ENCODE data around the gene SCAPER. TPM values are rescaled to one million over a fixed set of nuclear protein-coding genes. Genes with fewer than 3 reads are reported as not detected.

The SCAPER gene
- total RNA-seq, 2 donors from 2014 or later, result 15.2 to 17.8 TPM

DNA sequence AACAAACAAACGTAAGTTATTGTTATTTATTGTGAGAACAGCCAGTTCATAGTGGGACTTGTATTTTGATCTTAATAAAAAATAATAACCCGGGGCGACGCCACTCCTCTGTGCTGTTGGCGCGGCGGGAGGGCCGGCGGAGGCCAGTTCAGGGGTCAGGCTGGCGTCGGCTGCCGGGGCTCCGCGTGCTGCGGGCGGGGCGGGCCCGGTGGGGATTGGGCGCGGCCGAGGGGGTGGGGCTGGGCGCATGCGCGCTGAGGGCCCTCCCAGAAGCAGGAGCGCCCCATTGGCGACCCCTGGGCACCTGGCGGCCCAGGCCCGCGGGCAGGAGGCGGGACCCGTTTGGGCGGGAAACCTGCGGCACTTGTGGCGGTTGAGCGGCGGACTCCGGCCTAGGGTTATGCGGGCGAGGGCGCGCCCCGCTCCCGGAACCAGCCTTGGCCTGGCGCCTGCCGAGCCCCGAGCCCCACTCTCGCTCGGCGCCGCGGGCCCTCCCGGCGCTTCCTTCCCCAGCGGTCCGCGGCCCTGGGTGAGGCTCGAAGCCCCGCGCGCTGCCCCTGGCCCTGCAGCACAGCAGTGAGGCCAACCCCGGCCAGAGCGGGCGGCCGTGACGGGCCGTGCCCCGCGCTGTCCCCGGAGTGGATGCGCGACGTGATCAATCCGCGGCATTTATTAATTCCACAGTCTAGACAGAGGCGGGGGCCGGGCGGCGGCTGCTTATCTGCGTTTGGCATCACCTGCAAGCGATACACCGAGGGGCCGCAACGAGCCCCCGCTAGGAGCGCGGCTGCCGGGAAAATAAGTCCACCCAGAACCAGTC lies 562.5 kb downstream of the SCAPER start:
- H3K9me3 ChIP-seq, result no peaks in the 10 kb centered on the region
- H3K9ac ChIP-seq (ENCODE audit: low read depth in 2 of 2, low read length in 2 of 2), result no peak overlapping the region
- H3K27me3 ChIP-seq, result peaks cover 98% of the 10 kb centered on the region
- peaks cover 43% of the 10 kb centered on the region for H3K4me1 ChIP-seq
- DNase-seq, result peak; percentile 42
- no peaks in the 10 kb centered on the region for H3K36me3 ChIP-seq
- intact Hi-C loops (cut with DNase I), result no loop called here
- TF ChIP-seq, protein P1, sequence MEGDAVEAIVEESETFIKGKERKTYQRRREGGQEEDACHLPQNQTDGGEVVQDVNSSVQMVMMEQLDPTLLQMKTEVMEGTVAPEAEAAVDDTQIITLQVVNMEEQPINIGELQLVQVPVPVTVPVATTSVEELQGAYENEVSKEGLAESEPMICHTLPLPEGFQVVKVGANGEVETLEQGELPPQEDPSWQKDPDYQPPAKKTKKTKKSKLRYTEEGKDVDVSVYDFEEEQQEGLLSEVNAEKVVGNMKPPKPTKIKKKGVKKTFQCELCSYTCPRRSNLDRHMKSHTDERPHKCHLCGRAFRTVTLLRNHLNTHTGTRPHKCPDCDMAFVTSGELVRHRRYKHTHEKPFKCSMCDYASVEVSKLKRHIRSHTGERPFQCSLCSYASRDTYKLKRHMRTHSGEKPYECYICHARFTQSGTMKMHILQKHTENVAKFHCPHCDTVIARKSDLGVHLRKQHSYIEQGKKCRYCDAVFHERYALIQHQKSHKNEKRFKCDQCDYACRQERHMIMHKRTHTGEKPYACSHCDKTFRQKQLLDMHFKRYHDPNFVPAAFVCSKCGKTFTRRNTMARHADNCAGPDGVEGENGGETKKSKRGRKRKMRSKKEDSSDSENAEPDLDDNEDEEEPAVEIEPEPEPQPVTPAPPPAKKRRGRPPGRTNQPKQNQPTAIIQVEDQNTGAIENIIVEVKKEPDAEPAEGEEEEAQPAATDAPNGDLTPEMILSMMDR (IDR thresholded peaks at IDR 0.05), result no peak
- H3K27ac ChIP-seq, result no peak overlapping the region
- H3K4me3 ChIP-seq, result peak overlapping the region; percentile 35

DNA sequence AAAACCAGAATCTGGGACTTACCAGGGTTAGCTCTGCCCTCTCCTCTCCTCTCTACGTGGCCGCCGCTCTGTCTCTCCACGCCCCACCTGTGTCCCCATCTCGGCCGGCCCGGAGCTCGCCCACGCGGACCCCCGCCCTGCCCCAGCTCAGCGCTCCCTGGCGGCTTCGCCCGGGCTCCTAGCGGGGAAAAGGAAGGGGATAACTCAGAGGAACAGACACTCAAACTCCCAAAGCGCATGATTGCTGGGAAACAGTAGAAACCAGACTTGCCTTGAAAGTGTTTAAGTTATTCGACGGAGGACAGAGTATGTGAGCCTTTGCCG lies 563.1 kb downstream of the SCAPER start:
- Histone ChIP-seq H3K9ac (ENCODE audit: low read depth in 2 of 2, low read length in 2 of 2) (peak overlapping the region in 1 of 2 donors; percentile 24), H3K27ac (no peak overlapping the region), H3K9me3 (no peaks in the 10 kb centered on the region), H3K4me1 (peaks cover 40% of the 10 kb centered on the region), H3K36me3 (no peaks in the 10 kb centered on the region), H3K27me3 (peaks cover 99% of the 10 kb centered on the region), H3K4me3 (peak overlapping the region; percentile 35)
- TF ChIP-seq, protein P1 (IDR thresholded peaks at IDR 0.05), result no peak
- no peak for DNase-seq
- intact Hi-C loops (cut with DNase I), result no loop called here

DNA sequence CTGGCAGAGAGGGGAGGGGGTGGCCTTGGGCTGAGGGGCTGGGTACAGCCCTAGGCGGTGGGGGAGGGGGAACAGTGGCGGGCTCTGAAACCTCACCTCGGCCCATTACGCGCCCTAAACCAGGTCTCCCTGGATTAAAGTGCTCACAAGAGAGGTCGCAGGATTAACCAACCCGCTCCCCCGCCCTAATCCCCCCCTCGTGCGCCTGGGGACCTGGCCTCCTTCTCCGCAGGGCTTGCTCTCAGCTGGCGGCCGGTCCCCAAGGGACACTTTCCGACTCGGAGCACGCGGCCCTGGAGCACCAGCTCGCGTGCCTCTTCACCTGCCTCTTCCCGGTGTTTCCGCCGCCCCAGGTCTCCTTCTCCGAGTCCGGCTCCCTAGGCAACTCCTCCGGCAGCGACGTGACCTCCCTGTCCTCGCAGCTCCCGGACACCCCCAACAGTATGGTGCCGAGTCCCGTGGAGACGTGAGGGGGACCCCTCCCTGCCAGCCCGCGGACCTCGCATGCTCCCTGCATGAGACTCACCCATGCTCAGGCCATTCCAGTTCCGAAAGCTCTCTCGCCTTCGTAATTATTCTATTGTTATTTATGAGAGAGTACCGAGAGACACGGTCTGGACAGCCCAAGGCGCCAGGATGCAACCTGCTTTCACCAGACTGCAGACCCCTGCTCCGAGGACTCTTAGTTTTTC lies 563.6 kb downstream of the SCAPER start:
- peaks cover 38% of the 10 kb centered on the region for H3K4me1 ChIP-seq
- no peaks in the 10 kb centered on the region for H3K36me3 ChIP-seq
- peaks cover 99% of the 10 kb centered on the region for H3K27me3 ChIP-seq
- H3K27ac ChIP-seq, result no peak overlapping the region
- TF ChIP-seq, protein P1 (IDR thresholded peaks at IDR 0.05), result no peak
- intact Hi-C loops (cut with DNase I), result no loop called here
- H3K9me3 ChIP-seq, result no peaks in the 10 kb centered on the region
- DNase-seq, result peak; percentile 45
- H3K4me3 ChIP-seq, result peak overlapping the region; percentile 36
- H3K9ac ChIP-seq (ENCODE audit: low read depth in 2 of 2, low read length in 2 of 2), result peak overlapping the region; percentile 24 to 44

DNA sequence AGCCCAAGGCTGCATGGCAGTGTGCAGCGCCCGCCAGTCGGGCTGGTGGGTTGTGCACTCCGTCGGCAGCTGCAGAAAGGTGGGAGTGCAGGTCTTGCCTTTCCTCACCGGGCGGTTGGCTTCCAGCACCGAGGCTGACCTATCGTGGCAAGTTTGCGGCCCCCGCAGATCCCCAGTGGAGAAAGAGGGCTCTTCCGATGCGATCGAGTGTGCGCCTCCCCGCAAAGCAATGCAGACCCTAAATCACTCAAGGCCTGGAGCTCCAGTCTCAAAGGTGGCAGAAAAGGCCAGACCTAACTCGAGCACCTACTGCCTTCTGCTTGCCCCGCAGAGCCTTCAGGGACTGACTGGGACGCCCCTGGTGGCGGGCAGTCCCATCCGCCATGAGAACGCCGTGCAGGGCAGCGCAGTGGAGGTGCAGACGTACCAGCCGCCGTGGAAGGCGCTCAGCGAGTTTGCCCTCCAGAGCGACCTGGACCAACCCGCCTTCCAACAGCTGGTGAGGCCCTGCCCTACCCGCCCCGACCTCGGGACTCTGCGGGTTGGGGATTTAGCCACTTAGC lies 564.3 kb downstream of the SCAPER start:
- Histone ChIP-seq H3K9me3 (no peaks in the 10 kb centered on the region), H3K36me3 (no peaks in the 10 kb centered on the region), H3K4me1 (peaks cover 41% of the 10 kb centered on the region), H3K27ac (no peak overlapping the region), H3K4me3 (peak overlapping the region; percentile 36), H3K9ac (ENCODE audit: low read depth in 2 of 2, low read length in 2 of 2) (peak overlapping the region; percentile 4 to 56), H3K27me3 (peaks cover 99% of the 10 kb centered on the region)
- TF ChIP-seq, protein P1 (IDR thresholded peaks at IDR 0.05), result no peak
- intact Hi-C loops (cut with DNase I), result no loop called here
- DNase-seq, result peak; percentile 46

DNA sequence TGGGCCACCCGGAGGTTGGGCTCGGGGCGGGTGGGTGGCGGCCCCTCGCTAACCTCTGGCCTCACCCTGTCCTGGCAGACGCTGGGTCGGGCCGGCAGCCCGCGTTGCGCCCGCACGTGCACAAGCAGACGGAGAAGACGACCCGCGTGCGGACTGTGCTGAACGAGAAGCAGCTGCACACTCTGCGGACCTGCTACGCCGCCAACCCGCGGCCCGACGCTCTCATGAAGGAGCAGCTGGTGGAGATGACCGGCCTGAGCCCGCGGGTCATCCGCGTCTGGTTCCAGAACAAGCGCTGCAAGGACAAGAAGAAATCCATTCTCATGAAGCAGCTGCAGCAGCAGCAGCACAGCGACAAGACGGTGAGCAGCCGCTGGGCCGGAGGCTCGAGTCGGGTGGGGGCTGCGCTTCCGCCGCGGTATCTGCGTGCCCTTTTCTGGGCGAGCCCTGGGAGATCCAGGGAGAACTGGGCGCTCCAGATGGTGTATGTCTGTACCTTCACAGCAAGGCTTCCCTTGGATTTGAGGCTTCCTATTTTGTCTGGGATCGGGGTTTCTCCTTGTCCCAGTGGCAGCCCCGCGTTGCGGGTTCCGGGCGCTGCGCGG lies 564.8 kb downstream of the SCAPER start:
- no peak for DNase-seq
- intact Hi-C loops (cut with DNase I), result no loop called here
- Histone ChIP-seq H3K4me1 (peaks cover 41% of the 10 kb centered on the region), H3K4me3 (peak overlapping the region; percentile 36), H3K9ac (ENCODE audit: low read depth in 2 of 2, low read length in 2 of 2) (peak overlapping the region; percentile 40 to 56), H3K27me3 (peaks cover 100% of the 10 kb centered on the region), H3K9me3 (no peaks in the 10 kb centered on the region), H3K27ac (no peak overlapping the region), H3K36me3 (no peaks in the 10 kb centered on the region)
- TF ChIP-seq, protein P1 (IDR thresholded peaks at IDR 0.05), result no peak
